OCI-LY1 (cell line): Measurements from ENCODE around the gene DYNLL1.

Source experiments
- CTCF ChIP-seq: fragments of 200-600 bp; sonication (generic), shearing (Covaris generic); IDR thresholded peaks from 2 replicates; pipeline ENCODE4 v1.5.1; 2017; ENCODE audit warnings: mild to moderate bottlenecking, antibody characterized with exemption, low read length, moderate library complexity, mixed read lengths
- EZH2 ChIP-seq: fragments of 200-600 bp; sonication (generic), shearing (Covaris generic); IDR thresholded peaks from 2 replicates; pipeline ENCODE4 v1.8.0; 2017; ENCODE audit warnings: borderline replicate concordance, mixed run types, mild to moderate bottlenecking, antibody characterized with exemption, low read length, moderate library complexity, mixed read lengths

GRCh38 chr12:120489018-120489417, 6.9 kb upstream of the DYNLL1 start:
- no peak for TF ChIP-seq EZH2
- TF ChIP-seq CTCF, result no peak
